ENCODE measurements around the gene KLHL2.
"Not testable (repeated sequence)": the region's sequence is repeated elsewhere in the genome, so short reads cannot be mapped to it uniquely, and the experiment has no call there.

The KLHL2 gene

DNA sequence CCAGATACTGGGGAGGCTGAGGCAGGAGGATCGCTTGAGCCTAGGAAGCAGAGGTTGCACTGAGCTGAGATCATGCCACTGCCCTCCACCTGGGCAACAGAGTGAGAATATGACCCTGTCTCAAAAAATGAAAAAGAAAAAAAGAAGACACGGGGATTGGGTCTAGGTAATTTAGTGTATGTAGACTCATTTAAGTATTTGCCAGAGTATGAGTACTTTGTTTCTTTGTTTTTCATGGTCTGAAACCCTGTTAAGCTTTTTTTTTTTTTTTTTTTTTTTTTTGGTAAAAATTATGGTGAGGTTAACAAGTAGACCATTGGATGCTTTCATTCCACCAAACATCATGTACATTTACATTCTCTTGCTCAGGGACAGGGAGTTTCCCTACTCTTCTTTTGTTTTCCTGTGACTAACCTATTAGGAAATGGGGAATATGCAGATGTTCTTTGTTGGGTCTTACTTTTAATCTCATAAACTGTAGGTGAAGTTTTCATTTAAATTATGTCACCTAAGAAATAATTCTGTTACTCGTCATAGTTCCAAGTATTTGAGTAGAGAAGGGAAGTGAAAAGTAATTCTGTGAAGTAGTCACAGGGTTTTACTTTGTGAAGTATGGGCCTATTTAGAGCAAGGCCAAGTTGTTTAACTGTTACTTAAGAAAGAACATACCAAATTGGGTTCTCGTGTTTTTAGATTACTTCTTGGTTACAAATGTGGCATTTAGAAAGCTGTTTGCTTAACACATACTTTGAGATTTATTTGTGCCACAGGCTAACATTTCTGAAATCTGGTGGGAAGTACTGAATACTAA lies 25.5 kb downstream of the KLHL2 start:
- not testable (repeated sequence) for DNase-seq

DNA sequence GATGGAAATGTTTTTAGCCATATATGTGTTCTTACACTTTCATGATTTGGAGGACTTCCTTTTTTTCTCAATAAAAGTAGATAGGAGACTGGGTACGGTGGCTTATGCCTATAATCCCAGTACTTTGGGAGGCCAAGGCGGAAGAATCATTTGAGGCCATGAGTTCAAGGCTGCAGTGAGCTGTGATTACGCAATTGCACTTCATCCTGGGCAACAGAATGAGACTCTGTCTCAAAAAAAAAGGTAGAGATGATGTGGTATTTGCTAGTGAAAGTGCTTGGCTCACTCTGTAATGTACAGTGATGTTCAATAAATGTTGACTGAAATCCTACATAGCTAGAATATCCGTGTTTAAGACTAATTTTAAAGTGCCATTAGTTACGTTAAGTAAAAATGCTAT lies 27.4 kb downstream of the KLHL2 start:
- DNase-seq = no peak

DNA sequence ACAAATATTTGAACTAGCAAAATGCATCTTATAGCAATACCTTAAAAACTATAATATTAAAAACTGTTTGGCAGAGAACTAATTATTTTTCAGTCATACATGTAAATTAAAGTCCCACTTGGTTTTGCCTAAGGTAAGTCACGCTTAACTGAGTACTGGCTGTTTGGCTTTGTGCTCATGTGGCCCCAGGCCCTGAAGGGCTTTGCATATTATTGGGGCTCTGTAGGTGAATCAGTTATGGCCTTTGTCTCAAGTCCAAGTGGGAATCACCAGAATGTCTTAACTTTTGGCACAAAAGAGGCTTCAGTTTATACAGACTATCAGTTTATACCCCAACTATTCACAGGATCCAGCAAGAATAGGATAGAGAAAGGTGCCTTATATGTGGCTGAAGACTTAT lies 29.5 kb downstream of the KLHL2 start:
- not testable (repeated sequence) for DNase-seq

DNA sequence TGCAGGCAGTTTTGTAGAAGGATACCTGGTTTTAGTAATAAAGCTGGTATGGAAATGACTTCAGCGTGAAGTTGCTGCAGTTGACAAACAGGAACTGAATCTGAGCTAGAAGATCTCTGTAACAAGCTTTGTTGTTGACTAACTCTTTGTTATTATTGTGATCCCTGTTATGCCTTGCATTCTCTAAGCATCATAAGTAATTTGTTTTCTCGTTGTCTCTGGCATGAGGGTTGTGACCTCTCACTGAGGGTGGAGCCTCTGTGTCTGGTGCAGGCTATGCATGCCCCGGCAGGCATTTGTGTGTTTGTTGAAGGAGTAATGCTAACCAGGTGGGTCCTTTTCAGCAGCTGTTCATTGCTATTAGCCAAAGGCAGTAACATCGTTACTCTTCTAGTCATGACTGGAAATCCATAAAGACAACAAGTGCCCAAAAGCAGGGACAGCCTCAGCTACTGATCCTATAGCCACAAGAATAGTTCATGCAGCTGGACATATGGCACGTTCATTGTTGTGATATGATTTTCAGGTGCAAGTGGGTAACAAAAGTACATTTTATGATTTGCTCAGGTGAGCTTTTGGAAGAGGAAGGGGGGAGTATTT lies 30.8 kb downstream of the KLHL2 start:
- DNase-seq = not testable (repeated sequence)

DNA sequence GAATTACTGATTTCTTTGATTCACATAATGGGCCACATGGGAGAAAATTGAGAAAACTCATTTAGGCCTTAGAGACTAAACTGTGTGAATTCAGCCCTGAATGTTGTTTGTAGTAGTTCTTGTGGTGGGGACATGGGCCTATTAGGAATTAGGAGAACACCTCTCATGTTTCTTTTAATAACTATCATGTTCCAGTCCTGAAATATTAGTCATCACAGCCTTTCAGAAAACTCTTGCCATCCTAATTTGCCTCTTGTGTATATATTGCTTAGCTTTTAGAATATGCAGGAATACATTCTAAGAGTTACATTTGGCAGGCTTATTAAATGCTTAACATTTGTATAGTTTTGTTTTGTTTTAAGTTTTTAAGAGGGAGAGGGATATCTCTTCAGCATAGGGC lies 33.4 kb downstream of the KLHL2 start:
- not testable (repeated sequence) for DNase-seq

DNA sequence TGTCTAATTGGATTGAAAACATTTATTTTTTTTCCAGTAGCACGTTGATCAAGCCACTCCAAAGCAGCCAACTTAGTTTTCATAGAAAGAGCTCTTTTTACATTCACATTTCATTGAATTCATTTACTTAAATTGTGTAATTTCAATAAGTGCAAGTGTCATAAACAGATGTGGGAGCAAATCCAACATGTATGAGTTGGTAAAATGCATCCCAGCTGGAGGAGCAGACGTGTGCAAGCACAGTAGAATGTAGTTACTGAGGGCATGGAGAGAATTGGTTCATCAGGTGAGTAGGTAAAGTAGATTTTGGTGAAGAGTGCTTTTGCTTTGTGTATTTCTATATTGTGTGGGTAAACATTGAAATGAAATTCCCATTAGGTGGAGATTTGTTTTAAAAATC lies 36.8 kb downstream of the KLHL2 start:
- DNase-seq = not testable (repeated sequence)

DNA sequence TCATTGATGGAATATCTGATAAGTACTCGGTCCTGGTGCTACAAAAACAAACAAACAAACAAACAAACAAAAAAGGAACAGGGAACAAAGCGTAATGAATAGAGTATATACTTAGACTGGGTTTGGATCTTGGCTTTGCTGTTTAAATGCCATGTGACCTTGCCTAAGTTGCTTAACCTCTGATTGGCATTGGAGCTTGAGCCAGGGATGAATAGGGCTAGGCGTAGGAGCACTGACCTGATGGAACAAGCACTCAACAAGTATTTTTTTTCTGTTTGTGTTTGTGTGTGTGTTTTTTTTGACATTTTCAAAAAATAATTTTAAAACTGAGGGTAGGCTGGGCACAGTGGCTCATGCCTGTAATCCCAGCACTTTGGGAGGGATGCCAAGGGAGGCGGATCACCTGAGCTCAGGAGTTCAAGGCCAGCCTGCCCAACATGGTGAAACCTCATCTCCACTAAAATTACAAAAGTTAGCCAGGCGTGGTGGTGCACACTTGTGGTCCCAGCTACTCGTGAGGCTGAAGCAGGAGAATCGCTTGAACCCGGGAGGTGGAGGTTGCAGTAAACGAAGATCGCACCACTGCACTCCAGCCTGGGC lies 37.3 kb downstream of the KLHL2 start:
- DNase-seq = not testable (repeated sequence)

DNA sequence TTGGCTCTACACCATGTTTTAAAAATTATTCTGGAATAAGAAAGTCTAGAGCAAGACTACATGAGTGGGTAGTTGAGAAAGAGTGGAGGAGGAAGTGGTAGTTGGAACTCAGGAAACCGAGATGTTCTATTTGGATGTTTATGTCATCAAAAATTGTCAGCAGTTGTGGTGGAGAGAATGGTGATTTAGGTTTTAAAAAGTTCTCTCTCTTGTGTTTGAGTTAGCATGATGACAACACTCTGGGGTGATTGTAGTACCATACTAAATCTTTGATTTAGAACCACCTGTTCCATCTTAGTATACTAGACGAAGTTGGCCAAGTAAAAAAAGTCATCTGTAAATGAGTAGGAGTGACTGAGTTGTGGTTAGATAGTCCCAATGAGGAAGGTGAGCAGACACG lies 40.7 kb downstream of the KLHL2 start:
- no peak for DNase-seq

DNA sequence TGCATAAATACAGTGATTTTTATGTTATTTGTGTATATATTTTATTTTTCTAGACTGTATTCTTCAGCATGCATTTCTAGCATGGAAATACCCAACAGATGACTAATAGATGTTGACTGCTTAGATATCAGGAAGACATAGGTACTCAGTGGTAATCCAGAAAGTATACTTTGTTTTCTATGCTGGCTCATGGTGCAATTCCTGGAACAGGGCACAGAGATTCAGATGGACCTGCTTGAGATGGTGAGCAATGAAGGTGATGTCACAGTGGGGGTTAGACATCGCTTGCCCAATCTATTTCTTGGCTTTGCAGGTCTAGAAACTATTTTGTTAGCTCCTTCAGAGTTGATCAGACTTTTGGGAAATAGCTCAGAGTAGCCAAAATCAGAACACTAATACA lies 41.5 kb downstream of the KLHL2 start:
- DNase-seq = not testable (repeated sequence)

DNA sequence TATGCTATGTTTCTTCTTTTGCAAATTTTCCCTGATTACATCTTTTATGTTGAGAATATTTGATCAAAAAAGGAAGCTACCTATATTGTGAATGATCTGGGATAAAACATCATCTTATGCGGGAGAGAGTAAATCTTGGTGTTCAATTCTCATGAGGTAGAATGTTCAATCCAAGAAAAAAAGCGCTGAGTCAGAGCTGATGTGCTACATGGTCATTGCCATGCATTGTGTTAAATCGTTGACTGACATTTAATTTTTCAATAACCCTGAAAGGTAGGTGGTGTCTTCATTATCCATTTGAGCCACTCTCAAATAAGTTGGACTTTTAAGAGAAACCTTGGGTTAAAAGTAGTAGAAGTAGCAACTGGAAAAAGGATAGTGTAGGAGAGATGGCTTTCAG lies 47.4 kb downstream of the KLHL2 start:
- not testable (repeated sequence) for DNase-seq

DNA sequence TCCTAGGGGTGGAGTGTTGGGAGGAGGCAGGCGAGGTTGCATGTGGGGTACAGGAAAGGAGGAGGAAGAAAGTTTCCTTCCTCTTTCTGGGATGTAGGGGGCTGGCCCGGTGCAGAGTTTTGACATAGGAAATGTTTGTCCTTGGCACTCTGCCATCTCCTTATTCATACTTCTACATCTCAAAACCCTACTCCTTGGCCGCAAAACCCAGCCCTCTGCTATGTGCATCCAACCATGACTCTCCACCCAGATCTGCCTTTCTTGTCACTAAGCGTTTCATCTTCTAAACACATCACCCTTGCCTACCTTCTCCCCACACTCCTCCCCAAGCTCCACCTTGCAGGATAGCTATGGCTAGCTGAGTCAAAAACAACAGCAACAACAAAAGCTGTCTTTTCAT lies 48.1 kb downstream of the KLHL2 start:
- DNase-seq = peak in 4 of 56 donors; percentile 0 to 27 (median 12)

DNA sequence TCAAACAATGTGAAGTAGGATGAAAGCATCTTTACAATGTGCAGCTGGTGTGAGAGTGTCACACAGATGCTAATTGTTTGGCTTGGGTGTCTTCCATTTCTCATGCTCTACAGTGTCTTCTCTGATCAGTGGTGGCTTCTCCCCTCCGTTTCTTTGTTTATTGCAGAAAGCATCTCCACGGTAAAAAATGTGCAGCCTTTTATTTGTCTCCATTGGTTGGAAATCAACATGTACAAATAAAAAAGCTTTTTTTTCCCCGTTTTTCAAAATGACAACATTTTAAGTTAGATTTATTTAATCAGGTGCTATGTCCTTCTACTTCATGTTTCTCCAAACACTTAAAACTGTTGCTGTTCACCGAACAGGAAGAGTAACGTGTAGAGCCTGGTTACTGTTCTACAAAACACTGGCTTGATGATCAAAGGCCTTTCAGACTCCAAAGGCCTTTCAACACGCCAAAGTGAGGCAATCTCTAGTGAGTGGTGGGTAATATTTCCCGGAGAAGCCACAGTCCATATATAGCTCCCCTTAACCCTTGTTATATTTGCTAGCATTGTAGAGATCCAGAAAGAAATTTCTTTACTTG lies 48.8 kb downstream of the KLHL2 start:
- peak in 21 of 56 donors; percentile 1 to 50 (median 14) for DNase-seq

DNA sequence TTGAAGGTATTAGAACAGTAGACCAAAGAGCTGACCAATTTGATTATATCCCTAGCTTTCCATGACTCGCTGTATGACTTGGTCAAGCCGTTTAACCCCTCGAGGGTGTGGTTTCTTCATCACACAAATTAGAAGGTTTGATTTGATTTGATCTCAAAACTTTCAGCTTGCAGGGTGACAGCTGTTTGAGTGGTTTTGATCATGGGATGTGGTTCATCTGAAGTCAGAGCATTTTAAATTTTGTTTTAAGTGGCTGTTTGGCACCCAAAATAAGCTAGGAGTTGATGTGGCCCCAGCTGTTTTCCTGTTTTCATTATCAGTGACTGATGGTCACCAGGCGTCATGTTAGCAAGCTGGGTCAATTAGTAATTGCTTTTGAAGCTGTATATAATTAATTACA lies 52.4 kb downstream of the KLHL2 start:
- DNase-seq = not testable (repeated sequence)

DNA sequence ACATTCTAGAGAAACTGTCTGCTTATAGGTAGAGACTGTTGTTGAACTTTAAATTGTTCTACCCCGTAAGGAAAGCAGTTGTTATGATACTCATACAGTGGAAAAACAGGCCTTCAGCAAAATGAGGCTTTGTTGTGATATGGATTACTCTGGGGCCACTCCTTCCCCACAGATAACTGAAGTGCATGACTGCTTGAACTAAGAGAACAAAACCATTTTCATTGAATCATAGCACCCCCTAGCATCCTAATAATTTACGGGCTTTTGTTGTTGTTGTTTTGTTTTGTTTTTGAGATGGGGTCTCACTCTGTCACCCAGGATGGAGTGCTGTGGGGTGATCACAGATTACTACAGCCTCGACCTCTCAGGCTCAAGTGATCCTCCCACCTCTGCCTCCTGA lies 54.9 kb downstream of the KLHL2 start:
- DNase-seq = not testable (repeated sequence)

DNA sequence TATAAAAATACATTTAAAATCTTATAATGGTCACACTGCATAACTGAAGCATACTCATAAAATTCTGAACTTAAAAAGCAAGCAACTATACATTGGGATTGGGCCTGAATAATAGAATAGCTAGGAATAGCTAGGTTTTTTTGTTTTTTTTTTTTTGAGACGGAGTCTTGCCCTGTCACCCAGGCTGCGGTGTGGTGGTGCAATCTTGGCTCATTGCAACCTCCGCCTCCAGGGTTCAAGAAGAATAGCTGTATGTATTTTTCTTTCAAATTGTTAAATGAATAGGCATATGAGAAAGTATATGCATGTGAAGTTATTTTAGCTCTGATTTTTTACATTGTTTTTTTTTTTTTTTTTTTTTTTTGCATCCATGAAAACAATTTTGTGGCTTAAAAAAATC lies 56.1 kb downstream of the KLHL2 start:
- not testable (repeated sequence) for DNase-seq

DNA sequence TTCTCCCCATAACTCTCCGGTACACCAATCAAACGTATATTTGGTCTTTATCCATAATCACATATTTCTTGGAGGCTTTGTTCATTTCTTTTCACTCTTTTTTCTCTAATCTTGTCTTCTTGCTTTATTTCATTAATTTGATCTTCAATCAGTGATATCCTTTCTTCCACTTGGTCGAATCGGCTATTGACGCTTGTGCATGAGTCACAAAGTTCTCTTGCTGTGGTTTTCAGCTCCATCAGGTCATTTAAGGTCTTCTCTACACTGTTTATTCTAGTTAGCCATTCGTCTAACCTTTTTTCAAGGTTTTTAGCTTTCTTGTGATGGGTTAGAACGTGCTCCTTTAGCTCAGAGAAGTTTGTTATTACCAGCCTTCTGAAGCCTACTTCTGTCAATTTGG lies 62.6 kb downstream of the KLHL2 start:
- DNase-seq = not testable (repeated sequence)

DNA sequence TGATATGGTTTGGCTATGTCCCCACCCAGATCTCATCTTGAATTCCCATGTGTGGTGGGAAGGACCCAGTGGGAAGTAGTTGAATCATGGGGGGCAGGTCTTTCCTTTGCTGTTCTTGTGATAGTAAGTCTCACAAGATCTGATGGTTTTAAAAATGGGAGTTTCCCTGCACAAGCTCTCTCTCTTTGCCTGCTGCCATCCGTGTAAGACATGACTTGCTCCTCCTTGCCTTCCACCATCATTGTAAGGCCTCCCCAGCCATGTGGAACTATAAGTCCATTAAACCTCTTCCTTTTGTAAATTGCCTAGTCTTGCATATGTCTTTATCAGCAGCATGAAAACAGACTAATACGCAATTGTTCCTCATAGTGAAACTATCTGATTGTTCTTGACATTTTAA lies 66.1 kb downstream of the KLHL2 start:
- not testable (repeated sequence) for DNase-seq

DNA sequence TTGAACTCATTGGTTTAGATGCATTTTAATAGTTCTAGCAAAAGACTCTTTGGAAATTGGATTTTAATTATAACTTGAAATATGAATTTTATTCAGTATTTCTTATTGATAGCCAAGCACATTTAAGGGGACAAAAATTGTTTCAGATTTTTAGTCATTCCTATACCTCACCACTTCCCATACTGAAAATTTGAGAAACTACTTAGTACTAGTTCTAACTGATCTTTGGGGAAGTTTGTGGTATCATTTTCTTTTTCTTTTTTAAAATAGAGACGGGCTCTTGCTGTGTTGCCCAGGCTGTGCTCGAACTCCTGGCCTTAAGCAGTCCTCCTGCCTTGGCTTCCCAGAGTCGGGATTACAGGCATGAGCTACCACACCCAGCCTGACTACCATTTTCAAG lies 68.0 kb downstream of the KLHL2 start:
- not testable (repeated sequence) for DNase-seq

DNA sequence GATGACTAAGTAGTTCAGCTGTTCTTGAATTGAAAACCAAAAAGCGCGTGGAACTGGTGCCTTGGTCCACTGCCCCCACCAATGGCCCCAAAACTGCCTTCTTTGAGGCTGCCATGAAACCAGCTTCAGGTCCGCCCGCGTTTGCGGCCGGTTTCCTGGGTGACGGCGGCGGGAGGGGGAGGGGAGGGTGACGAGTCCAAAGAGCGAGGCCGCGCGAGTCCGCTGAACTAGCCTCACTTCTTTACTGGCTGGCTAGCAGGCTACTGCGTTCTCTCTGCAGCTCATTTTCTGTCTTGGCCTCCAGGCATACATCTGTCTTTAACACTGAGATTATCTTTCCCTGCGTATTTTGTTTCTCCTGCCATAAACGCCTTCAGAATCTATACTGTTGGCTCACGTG lies 72.2 kb downstream of the KLHL2 start:
- DNase-seq = not testable (repeated sequence)

DNA sequence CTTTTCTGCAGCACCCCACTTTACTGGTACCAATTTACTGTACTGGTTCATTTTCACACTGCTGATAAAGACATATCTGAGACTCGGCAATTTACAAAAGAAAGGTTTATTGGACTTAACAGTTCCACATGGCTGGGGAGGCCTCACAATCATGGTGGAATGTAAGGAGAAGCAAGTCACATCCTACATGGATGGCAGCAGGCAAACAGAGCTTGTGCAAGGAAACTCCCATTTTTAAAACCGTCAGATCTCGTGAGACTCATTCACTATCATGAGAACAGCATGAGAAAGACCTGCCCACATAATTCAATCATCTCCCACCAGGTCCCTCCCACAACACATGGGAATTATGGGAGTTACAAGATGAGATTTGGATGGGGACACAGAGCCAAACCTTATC lies 77.3 kb downstream of the KLHL2 start:
- DNase-seq = not testable (repeated sequence)

DNA sequence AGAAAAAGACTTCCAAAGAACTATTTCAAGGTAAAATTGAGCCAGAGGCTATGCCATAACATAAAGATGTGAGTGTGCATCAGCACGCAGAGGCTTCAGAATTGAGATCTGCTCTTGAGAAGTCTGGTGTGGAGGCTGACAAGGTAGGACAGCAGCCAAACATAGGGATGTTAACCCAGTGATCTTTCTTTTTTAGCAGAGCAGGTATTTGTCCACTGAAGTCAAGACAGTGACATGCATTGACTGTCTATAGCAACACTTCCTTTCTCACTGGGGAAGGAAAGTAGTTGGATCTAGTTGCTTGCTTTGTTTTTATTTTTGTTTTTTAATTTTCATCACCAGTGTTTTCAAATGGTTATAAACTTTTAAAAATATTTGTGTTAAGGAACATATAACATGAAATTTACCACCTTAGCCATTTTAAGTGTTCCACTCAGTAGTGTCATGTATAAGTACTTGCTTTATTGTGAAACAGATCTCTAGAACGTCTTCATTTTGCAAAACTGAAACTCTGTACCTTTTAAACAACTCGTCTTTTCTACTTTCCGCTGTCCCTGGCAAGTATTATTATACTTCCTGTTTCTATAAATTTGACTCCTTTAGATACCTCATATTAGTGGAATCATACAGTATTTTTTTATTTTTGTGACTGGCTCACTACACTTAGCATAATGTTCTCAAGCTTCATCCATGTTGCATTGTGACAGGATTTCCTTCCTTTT lies 79.4 kb downstream of the KLHL2 start:
- not testable (repeated sequence) for DNase-seq

Measured in nucleus accumbens (tissue), 56 donors.